Measurements from ENCODE around the gene OSBPL6. TPM values are rescaled to one million over a fixed set of nuclear protein-coding genes. Genes with fewer than 3 reads are reported as not detected.
A peak's percentile ranks its signal among the peaks of the same experiment; 100 is the strongest.

The OSBPL6 gene
- polyA plus RNA-seq, 1 donor: 4.6 TPM

GRCh38 chr2:178269438-178270224 is 75.3 kb downstream of the OSBPL6 start:
- H3K36me3 ChIP-seq (ENCODE audit: control insufficient read depth, insufficient read depth, low read length): no peaks in the 10 kb centered on the region
- no peak overlapping the region for H3K27ac ChIP-seq (ENCODE audit: low read length)
- WGBS (ENCODE audit: insufficient coverage, low lambda C conversion rate): no CpG with 5 or more reads among the region's 5 CpGs
- H3K27me3 ChIP-seq (ENCODE audit: control insufficient read depth, insufficient read depth, low read length): no peaks in the 10 kb centered on the region
- peaks cover 5% of the 10 kb centered on the region for H3K4me1 ChIP-seq (ENCODE audit: control insufficient read depth, insufficient read depth, low read length)
- H3K4me3 ChIP-seq (ENCODE audit: low read length): no peak overlapping the region
- DNase-seq: no peak
- no peaks in the 10 kb centered on the region for H3K9me3 ChIP-seq (ENCODE audit: control insufficient read depth, low read depth, low read length)

- Histone ChIP-seq H3K36me3 (ENCODE audit: control insufficient read depth, insufficient read depth, low read length) (no peaks in the 10 kb centered on the region), H3K4me1 (ENCODE audit: control insufficient read depth, insufficient read depth, low read length) (peaks cover 5% of the 10 kb centered on the region), H3K27me3 (ENCODE audit: control insufficient read depth, insufficient read depth, low read length) (no peaks in the 10 kb centered on the region), H3K27ac (ENCODE audit: low read length) (no peak overlapping the region), H3K9me3 (ENCODE audit: control insufficient read depth, low read depth, low read length) (no peaks in the 10 kb centered on the region), H3K4me3 (ENCODE audit: low read length) (no peak overlapping the region)
- 100% methylated on average over 1 of the region's 5 CpGs for WGBS (ENCODE audit: insufficient coverage, low lambda C conversion rate)
- no peak for DNase-seq
These were observed 76.0 kb downstream of the OSBPL6 start for GRCh38 chr2:178270338-178270737.

- WGBS (ENCODE audit: insufficient coverage, low lambda C conversion rate): 88% methylated on average over 2 of the region's 2 CpGs
- no peaks in the 10 kb centered on the region for H3K27me3 ChIP-seq (ENCODE audit: control insufficient read depth, insufficient read depth, low read length)
These were observed 76.8 kb downstream of the OSBPL6 start for GRCh38 chr2:178271094-178271493.

GRCh38 chr2:178271629-178272333 is 77.5 kb downstream of the OSBPL6 start:
- DNase-seq: no peak
- WGBS (ENCODE audit: insufficient coverage, low lambda C conversion rate): 86% methylated on average over 1 of the region's 3 CpGs
- Histone ChIP-seq H3K9me3 (ENCODE audit: control insufficient read depth, low read depth, low read length) (no peaks in the 10 kb centered on the region), H3K4me1 (ENCODE audit: control insufficient read depth, insufficient read depth, low read length) (peaks cover 5% of the 10 kb centered on the region), H3K27me3 (ENCODE audit: control insufficient read depth, insufficient read depth, low read length) (no peaks in the 10 kb centered on the region), H3K36me3 (ENCODE audit: control insufficient read depth, insufficient read depth, low read length) (no peaks in the 10 kb centered on the region), H3K27ac (ENCODE audit: low read length) (no peak overlapping the region), H3K4me3 (ENCODE audit: low read length) (no peak overlapping the region)

More at GRCh38 chr2:178271094-178271493, 76.8 kb downstream of the OSBPL6 start:
- Histone ChIP-seq H3K4me1 (ENCODE audit: control insufficient read depth, insufficient read depth, low read length) (peaks cover 5% of the 10 kb centered on the region), H3K36me3 (ENCODE audit: control insufficient read depth, insufficient read depth, low read length) (no peaks in the 10 kb centered on the region), H3K9me3 (ENCODE audit: control insufficient read depth, low read depth, low read length) (no peaks in the 10 kb centered on the region), H3K27ac (ENCODE audit: low read length) (no peak overlapping the region), H3K4me3 (ENCODE audit: low read length) (no peak overlapping the region)
- no peak for DNase-seq

GRCh38 chr2:178273787-178274360 is 79.6 kb downstream of the OSBPL6 start:
- Histone ChIP-seq H3K4me3 (ENCODE audit: low read length) (no peak overlapping the region), H3K27ac (ENCODE audit: low read length) (no peak overlapping the region), H3K9me3 (ENCODE audit: control insufficient read depth, low read depth, low read length) (no peaks in the 10 kb centered on the region), H3K27me3 (ENCODE audit: control insufficient read depth, insufficient read depth, low read length) (no peaks in the 10 kb centered on the region), H3K36me3 (ENCODE audit: control insufficient read depth, insufficient read depth, low read length) (no peaks in the 10 kb centered on the region), H3K4me1 (ENCODE audit: control insufficient read depth, insufficient read depth, low read length) (peaks cover 13% of the 10 kb centered on the region)
- peak; percentile 33 to 49 for DNase-seq
- WGBS (ENCODE audit: insufficient coverage, low lambda C conversion rate): 33% methylated on average over 2 of the region's 2 CpGs

- no peak overlapping the region for H3K27ac ChIP-seq (ENCODE audit: low read length)
- H3K4me3 ChIP-seq (ENCODE audit: low read length): no peak overlapping the region
- no peak for DNase-seq
- H3K27me3 ChIP-seq (ENCODE audit: control insufficient read depth, insufficient read depth, low read length): no peaks in the 10 kb centered on the region
- no peaks in the 10 kb centered on the region for H3K36me3 ChIP-seq (ENCODE audit: control insufficient read depth, insufficient read depth, low read length)
- peaks cover 19% of the 10 kb centered on the region for H3K4me1 ChIP-seq (ENCODE audit: control insufficient read depth, insufficient read depth, low read length)
- no peaks in the 10 kb centered on the region for H3K9me3 ChIP-seq (ENCODE audit: control insufficient read depth, low read depth, low read length)
- 83% methylated on average over 1 of the region's 5 CpGs for WGBS (ENCODE audit: insufficient coverage, low lambda C conversion rate)
These were observed 81.3 kb downstream of the OSBPL6 start for GRCh38 chr2:178275600-178275999.

GRCh38 chr2:178277741-178278197 is 83.5 kb downstream of the OSBPL6 start:
- Histone ChIP-seq H3K9me3 (ENCODE audit: control insufficient read depth, low read depth, low read length) (no peaks in the 10 kb centered on the region), H3K36me3 (ENCODE audit: control insufficient read depth, insufficient read depth, low read length) (no peaks in the 10 kb centered on the region), H3K27ac (ENCODE audit: low read length) (peak overlapping the region; percentile 84), H3K4me1 (ENCODE audit: control insufficient read depth, insufficient read depth, low read length) (peaks cover 32% of the 10 kb centered on the region), H3K4me3 (ENCODE audit: low read length) (no peak overlapping the region), H3K27me3 (ENCODE audit: control insufficient read depth, insufficient read depth, low read length) (no peaks in the 10 kb centered on the region)
- 9% methylated on average over 5 of the region's 6 CpGs for WGBS (ENCODE audit: insufficient coverage, low lambda C conversion rate)
- peak; percentile 60 to 85 for DNase-seq

- Histone ChIP-seq H3K27me3 (ENCODE audit: control insufficient read depth, insufficient read depth, low read length) (no peaks in the 10 kb centered on the region), H3K27ac (ENCODE audit: low read length) (peak overlapping the region; percentile 84), H3K4me3 (ENCODE audit: low read length) (no peak overlapping the region), H3K4me1 (ENCODE audit: control insufficient read depth, insufficient read depth, low read length) (peaks cover 36% of the 10 kb centered on the region), H3K36me3 (ENCODE audit: control insufficient read depth, insufficient read depth, low read length) (no peaks in the 10 kb centered on the region), H3K9me3 (ENCODE audit: control insufficient read depth, low read depth, low read length) (no peaks in the 10 kb centered on the region)
- peak in 1 of 2 donors; percentile 37 for DNase-seq
- no CpG with 5 or more reads among the region's 2 CpGs for WGBS (ENCODE audit: insufficient coverage, low lambda C conversion rate)
These were observed 84.8 kb downstream of the OSBPL6 start for GRCh38 chr2:178279142-178279541.

- DNase-seq: peak; percentile 45 to 82
- 82% methylated on average over 6 of the region's 10 CpGs for WGBS (ENCODE audit: insufficient coverage, low lambda C conversion rate)
- H3K27me3 ChIP-seq (ENCODE audit: control insufficient read depth, insufficient read depth, low read length): no peaks in the 10 kb centered on the region
- H3K9me3 ChIP-seq (ENCODE audit: control insufficient read depth, low read depth, low read length): no peaks in the 10 kb centered on the region
- peaks cover 37% of the 10 kb centered on the region for H3K4me1 ChIP-seq (ENCODE audit: control insufficient read depth, insufficient read depth, low read length)
- no peak overlapping the region for H3K4me3 ChIP-seq (ENCODE audit: low read length)
- H3K36me3 ChIP-seq (ENCODE audit: control insufficient read depth, insufficient read depth, low read length): no peaks in the 10 kb centered on the region
- H3K27ac ChIP-seq (ENCODE audit: low read length): peak overlapping the region; percentile 84
These were observed 85.3 kb downstream of the OSBPL6 start for GRCh38 chr2:178279636-178280035.

GRCh38 chr2:178280244-178280852 is 86.0 kb downstream of the OSBPL6 start:
- no CpG with 5 or more reads among the region's 4 CpGs for WGBS (ENCODE audit: insufficient coverage, low lambda C conversion rate)

More at GRCh38 chr2:178280244-178280852, 86.0 kb downstream of the OSBPL6 start:
- Histone ChIP-seq H3K4me1 (ENCODE audit: control insufficient read depth, insufficient read depth, low read length) (peaks cover 40% of the 10 kb centered on the region), H3K9me3 (ENCODE audit: control insufficient read depth, low read depth, low read length) (no peaks in the 10 kb centered on the region), H3K27ac (ENCODE audit: low read length) (no peak overlapping the region), H3K27me3 (ENCODE audit: control insufficient read depth, insufficient read depth, low read length) (no peaks in the 10 kb centered on the region), H3K36me3 (ENCODE audit: control insufficient read depth, insufficient read depth, low read length) (no peaks in the 10 kb centered on the region), H3K4me3 (ENCODE audit: low read length) (no peak overlapping the region)
- DNase-seq: no peak

Measured in large intestine (tissue), 3 donors.